WTC11 (cell line): ENCODE measurements around the gene CFAP251.

Experiments used
- CREB1 ChIP-seq: sonication (generic); formaldehyde crosslinking; IDR thresholded peaks from 2 replicates; pipeline ENCODE4 v1.8.0; 2023; ENCODE audit warnings: mild to moderate bottlenecking, missing genetic modification reagents
- ESRRA ChIP-seq: sonication (generic); formaldehyde crosslinking; IDR thresholded peaks from 2 replicates; pipeline ENCODE4 v1.8.1; 2022; ENCODE audit warnings: mild to moderate bottlenecking, missing genetic modification reagents, borderline replicate concordance
- ETV6 ChIP-seq: sonication (generic); formaldehyde crosslinking; IDR thresholded peaks from 2 replicates; pipeline ENCODE4 v1.8.1; 2022; ENCODE audit warnings: mild to moderate bottlenecking, missing genetic modification reagents
- JUN ChIP-seq: sonication (generic); formaldehyde crosslinking; IDR thresholded peaks from 2 replicates; pipeline ENCODE4 v1.8.0; 2023; ENCODE audit warnings: mild to moderate bottlenecking, missing genetic modification reagents
- TF ChIP-seq, protein P1 (sequence below): sonication (generic); formaldehyde crosslinking; conservative IDR thresholded peaks from 2 replicates; pipeline ENCODE4 v1.8.1; 2023; ENCODE audit warnings: mild to moderate bottlenecking, low read depth, missing genetic modification reagents, moderate library complexity
- TF ChIP-seq, protein P2 (sequence below): fragments of 200-600 bp; IDR thresholded peaks from 2 replicates; pipeline ENCODE4 v1.8.0; 2022; ENCODE audit warnings: antibody characterized with exemption

DNA sequence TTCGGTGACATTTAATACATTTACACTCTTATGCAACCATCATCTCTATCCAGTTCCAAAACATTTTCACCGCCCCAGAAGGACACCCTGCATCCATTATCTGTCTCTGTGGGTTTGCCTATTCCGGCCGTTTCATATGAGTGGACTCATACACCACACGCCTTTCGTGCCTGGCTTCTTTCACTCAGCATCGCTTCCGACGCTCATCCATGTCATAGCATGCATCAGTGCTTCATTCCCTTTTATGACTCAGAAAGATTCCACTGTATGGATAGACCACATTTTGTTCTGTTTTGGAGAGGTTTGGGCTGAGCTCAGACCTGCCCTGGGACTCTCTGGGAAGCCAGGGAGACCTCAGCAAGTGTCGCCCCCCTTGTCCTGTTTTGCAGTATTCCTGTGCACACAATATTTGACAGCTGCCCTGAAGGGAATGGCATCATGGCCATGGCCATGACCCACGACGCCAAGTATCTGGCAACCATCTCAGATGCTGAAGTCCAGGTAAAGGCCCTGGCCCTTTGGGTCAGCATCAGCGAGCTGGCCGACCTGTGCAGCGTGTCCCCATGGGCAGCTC is 23.8 kb downstream of the CFAP251 start:
- TF ChIP-seq CREB1 (CRISPR knock-in tag) (no peak), ESRRA (CRISPR knock-in tag) (no peak), ETV6 (CRISPR knock-in tag) (no peak), JUN (CRISPR knock-in tag) (no peak)
- TF ChIP-seq, protein P1, sequence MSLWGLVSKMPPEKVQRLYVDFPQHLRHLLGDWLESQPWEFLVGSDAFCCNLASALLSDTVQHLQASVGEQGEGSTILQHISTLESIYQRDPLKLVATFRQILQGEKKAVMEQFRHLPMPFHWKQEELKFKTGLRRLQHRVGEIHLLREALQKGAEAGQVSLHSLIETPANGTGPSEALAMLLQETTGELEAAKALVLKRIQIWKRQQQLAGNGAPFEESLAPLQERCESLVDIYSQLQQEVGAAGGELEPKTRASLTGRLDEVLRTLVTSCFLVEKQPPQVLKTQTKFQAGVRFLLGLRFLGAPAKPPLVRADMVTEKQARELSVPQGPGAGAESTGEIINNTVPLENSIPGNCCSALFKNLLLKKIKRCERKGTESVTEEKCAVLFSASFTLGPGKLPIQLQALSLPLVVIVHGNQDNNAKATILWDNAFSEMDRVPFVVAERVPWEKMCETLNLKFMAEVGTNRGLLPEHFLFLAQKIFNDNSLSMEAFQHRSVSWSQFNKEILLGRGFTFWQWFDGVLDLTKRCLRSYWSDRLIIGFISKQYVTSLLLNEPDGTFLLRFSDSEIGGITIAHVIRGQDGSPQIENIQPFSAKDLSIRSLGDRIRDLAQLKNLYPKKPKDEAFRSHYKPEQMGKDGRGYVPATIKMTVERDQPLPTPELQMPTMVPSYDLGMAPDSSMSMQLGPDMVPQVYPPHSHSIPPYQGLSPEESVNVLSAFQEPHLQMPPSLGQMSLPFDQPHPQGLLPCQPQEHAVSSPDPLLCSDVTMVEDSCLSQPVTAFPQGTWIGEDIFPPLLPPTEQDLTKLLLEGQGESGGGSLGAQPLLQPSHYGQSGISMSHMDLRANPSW (CRISPR knock-in tag) = no peak
- TF ChIP-seq, protein P2, sequence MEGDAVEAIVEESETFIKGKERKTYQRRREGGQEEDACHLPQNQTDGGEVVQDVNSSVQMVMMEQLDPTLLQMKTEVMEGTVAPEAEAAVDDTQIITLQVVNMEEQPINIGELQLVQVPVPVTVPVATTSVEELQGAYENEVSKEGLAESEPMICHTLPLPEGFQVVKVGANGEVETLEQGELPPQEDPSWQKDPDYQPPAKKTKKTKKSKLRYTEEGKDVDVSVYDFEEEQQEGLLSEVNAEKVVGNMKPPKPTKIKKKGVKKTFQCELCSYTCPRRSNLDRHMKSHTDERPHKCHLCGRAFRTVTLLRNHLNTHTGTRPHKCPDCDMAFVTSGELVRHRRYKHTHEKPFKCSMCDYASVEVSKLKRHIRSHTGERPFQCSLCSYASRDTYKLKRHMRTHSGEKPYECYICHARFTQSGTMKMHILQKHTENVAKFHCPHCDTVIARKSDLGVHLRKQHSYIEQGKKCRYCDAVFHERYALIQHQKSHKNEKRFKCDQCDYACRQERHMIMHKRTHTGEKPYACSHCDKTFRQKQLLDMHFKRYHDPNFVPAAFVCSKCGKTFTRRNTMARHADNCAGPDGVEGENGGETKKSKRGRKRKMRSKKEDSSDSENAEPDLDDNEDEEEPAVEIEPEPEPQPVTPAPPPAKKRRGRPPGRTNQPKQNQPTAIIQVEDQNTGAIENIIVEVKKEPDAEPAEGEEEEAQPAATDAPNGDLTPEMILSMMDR = no peak
